SK-N-SH treated with all-trans-retinoic acid at 6 μM for 48 hours (cell line): Measurements from ENCODE around the gene AGAP1.

ENCODE experiments used
- GLIS3 ChIP-seq: fragments of 250-450 bp; sonication (Bioruptor Pico); IDR thresholded peaks from 2 replicates; pipeline ENCODE4 v1.5.0; 2020; ENCODE audit warnings: mild to moderate bottlenecking, moderate library complexity
- ISL1 ChIP-seq: fragments of 250-450 bp; sonication (Bioruptor Pico); IDR thresholded peaks from 2 replicates; pipeline ENCODE4 v2.1.2; 2022; ENCODE audit warnings: mild to moderate bottlenecking, moderate library complexity
- ZC3H10 ChIP-seq: fragments of 250-450 bp; sonication (Bioruptor Pico); IDR thresholded peaks from 2 replicates; pipeline ENCODE4 v1.5.1; 2021; ENCODE audit warnings: mild to moderate bottlenecking, moderate library complexity
- ZNF565 ChIP-seq: fragments of 450-650 bp; formaldehyde crosslinking; conservative IDR thresholded peaks from 2 replicates; pipeline ENCODE4 v1.5.0; 2020; ENCODE audit warnings: low read depth, mild to moderate bottlenecking, moderate library complexity
- TF ChIP-seq, protein P1 (sequence below): fragments of 250-450 bp; sonication (Bioruptor Pico); IDR thresholded peaks from 2 replicates; pipeline ENCODE4 v1.5.0; 2020; ENCODE audit warnings: mild to moderate bottlenecking, moderate library complexity
- TF ChIP-seq, protein P2 (sequence below): fragments of 250-450 bp; sonication (Bioruptor Pico); IDR thresholded peaks from 2 replicates; pipeline ENCODE4 v1.5.1; 2020; ENCODE audit warnings: low read depth, mild to moderate bottlenecking, moderate library complexity
- TF ChIP-seq, protein P3 (sequence below): fragments of 250-450 bp; sonication (Bioruptor Pico); IDR thresholded peaks from 2 replicates; pipeline ENCODE4 v1.8.0; 2020; ENCODE audit warnings: mild to moderate bottlenecking, moderate library complexity, borderline replicate concordance
- TF ChIP-seq, protein P4 (sequence below): fragments of 250-450 bp; sonication (Bioruptor Pico); IDR thresholded peaks from 2 replicates; pipeline ENCODE4 v1.8.0; 2021; ENCODE audit warnings: low read depth, mild to moderate bottlenecking, moderate library complexity, borderline replicate concordance

DNA sequence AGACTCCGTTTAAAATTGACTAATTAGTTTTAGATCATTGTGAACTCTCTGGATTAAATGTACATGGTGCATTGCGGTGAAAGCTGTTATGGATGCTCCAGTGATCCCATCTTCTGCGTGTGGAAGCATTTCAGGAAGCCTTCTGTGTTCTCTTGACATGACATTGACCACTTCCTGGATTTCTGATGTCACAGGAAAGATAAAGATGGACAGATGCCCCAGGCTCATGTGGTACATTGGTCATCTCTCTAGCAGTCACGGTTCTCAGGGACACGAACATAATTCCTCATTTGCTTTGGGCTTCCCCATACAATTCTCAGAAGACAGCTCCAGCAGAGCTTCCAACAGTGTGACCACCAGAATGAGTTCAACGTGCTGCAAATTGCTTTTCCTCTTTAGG lies 26.9 kb downstream of the AGAP1 start:
- TF ChIP-seq ZNF565 (CRISPR knock-in tag) (no peak), ZC3H10 (no peak), GLIS3 (CRISPR knock-in tag) (no peak), ISL1 (CRISPR knock-in tag) (no peak)
- TF ChIP-seq, protein P1, sequence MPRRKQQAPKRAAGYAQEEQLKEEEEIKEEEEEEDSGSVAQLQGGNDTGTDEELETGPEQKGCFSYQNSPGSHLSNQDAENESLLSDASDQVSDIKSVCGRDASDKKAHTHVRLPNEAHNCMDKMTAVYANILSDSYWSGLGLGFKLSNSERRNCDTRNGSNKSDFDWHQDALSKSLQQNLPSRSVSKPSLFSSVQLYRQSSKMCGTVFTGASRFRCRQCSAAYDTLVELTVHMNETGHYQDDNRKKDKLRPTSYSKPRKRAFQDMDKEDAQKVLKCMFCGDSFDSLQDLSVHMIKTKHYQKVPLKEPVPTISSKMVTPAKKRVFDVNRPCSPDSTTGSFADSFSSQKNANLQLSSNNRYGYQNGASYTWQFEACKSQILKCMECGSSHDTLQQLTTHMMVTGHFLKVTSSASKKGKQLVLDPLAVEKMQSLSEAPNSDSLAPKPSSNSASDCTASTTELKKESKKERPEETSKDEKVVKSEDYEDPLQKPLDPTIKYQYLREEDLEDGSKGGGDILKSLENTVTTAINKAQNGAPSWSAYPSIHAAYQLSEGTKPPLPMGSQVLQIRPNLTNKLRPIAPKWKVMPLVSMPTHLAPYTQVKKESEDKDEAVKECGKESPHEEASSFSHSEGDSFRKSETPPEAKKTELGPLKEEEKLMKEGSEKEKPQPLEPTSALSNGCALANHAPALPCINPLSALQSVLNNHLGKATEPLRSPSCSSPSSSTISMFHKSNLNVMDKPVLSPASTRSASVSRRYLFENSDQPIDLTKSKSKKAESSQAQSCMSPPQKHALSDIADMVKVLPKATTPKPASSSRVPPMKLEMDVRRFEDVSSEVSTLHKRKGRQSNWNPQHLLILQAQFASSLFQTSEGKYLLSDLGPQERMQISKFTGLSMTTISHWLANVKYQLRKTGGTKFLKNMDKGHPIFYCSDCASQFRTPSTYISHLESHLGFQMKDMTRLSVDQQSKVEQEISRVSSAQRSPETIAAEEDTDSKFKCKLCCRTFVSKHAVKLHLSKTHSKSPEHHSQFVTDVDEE: no peak
- TF ChIP-seq, protein P2, sequence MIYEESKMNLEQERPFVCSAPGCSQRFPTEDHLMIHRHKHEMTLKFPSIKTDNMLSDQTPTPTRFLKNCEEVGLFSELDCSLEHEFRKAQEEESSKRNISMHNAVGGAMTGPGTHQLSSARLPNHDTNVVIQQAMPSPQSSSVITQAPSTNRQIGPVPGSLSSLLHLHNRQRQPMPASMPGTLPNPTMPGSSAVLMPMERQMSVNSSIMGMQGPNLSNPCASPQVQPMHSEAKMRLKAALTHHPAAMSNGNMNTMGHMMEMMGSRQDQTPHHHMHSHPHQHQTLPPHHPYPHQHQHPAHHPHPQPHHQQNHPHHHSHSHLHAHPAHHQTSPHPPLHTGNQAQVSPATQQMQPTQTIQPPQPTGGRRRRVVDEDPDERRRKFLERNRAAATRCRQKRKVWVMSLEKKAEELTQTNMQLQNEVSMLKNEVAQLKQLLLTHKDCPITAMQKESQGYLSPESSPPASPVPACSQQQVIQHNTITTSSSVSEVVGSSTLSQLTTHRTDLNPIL (CRISPR knock-in tag): no peak
- TF ChIP-seq, protein P3, sequence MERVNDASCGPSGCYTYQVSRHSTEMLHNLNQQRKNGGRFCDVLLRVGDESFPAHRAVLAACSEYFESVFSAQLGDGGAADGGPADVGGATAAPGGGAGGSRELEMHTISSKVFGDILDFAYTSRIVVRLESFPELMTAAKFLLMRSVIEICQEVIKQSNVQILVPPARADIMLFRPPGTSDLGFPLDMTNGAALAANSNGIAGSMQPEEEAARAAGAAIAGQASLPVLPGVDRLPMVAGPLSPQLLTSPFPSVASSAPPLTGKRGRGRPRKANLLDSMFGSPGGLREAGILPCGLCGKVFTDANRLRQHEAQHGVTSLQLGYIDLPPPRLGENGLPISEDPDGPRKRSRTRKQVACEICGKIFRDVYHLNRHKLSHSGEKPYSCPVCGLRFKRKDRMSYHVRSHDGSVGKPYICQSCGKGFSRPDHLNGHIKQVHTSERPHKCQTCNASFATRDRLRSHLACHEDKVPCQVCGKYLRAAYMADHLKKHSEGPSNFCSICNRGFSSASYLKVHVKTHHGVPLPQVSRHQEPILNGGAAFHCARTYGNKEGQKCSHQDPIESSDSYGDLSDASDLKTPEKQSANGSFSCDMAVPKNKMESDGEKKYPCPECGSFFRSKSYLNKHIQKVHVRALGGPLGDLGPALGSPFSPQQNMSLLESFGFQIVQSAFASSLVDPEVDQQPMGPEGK (CRISPR knock-in tag): no peak
- TF ChIP-seq, protein P4, sequence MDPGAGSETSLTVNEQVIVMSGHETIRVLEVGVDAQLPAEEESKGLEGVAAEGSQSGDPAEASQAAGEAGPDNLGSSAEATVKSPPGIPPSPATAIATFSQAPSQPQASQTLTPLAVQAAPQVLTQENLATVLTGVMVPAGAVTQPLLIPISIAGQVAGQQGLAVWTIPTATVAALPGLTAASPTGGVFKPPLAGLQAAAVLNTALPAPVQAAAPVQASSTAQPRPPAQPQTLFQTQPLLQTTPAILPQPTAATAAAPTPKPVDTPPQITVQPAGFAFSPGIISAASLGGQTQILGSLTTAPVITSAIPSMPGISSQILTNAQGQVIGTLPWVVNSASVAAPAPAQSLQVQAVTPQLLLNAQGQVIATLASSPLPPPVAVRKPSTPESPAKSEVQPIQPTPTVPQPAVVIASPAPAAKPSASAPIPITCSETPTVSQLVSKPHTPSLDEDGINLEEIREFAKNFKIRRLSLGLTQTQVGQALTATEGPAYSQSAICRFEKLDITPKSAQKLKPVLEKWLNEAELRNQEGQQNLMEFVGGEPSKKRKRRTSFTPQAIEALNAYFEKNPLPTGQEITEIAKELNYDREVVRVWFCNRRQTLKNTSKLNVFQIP (CRISPR knock-in tag): no peak
